Measurements from ENCODE around the gene TTLL12. TPM values are rescaled to one million over a fixed set of nuclear protein-coding genes. Genes with fewer than 3 reads are reported as not detected.

TTLL12 gene
- total RNA-seq = 14.1 TPM
- polyA plus RNA-seq = 10 to 100 TPM; 20.8 to 23.7 (median 21.8) TPM

DNA sequence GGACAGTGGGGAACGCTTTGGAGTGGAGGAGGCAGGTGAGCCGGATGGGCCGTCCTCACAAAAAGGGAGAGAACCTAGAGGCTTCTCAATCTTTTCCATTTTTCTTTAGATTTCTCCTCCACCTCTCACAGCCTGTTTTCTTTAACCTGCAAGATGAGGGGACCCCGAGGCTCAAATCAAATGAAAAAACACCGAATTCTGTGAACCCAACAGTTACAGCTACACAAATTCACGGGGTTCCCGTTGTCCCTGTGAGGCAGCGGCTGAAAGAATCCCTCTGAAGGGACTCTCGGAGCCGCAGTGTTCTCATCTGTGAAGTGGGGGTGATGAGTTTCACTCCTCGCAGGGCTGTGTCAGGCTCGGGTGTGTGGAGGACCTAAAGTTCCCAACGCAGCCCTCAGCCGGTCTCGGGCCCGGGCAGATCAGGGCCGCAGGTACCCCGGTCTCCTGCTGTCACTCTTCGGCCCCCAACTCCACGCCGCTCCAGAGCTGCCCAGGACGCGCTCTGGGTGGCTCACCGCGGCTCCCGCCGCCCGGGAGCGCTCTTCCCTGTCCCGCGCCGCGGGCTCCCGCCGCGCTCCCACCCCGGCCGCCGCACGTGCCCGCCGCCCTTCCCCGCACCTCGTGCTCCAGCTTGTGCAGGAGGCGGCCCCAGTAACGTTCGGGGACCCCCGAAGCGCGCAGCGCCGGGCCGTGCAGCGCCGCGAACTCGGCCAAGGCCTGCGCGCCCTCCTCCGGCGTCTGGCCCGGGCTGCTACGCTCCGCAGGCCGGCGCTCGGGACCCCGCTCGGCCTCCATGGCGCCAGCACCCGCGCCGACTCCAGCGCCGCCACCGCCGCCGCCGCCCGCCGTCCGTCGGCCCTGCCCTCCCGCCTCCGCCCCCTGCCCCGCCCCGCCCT lies at the start of gene TTLL12:
TTLL12 (minus strand) TSS at position 863 of the 899 bp plus-strand sequence; CDS start at position 798, 65 bp downstream.
- peaks cover 17% of the 10 kb centered on the region for H3K4me1 ChIP-seq (ENCODE audit: control insufficient read depth, insufficient read depth, low read length, poor library complexity, severe bottlenecking)
- H3K27me3 Mint-ChIP-seq = peaks cover 12% of the 10 kb centered on the region
- peaks cover 3% of the 10 kb centered on the region for H3K36me3 Mint-ChIP-seq
- H3K9me3 ChIP-seq (ENCODE audit: control insufficient read depth in 2 of 2, low read length in 2 of 2) = no peaks in the 10 kb centered on the region
- H3K4me3 ChIP-seq (ENCODE audit: low read depth, low read length) = peak within 1 kb of the TSS; percentile 79
- ATAC-seq (ENCODE audit: low read depth in 2 of 2) (peak; percentile 21 to 35), DNase-seq (peak; percentile 61 to 67 (median 62))
- H3K27ac Mint-ChIP-seq = peak within 1 kb of the TSS; percentile 96 to 99 (median 97)
- peak within 1 kb of the TSS; percentile 83 to 92 (median 89) for H3K4me3 Mint-ChIP-seq
- peak within 1 kb of the TSS; percentile 99 for H3K27ac ChIP-seq (ENCODE audit: insufficient read depth, low read length, poor library complexity, severe bottlenecking)
- peaks cover 5% of the 10 kb centered on the region for H3K27me3 ChIP-seq (ENCODE audit: control insufficient read depth, insufficient read depth, low read length)
- no peaks in the 10 kb centered on the region for H3K36me3 ChIP-seq (ENCODE audit: control insufficient read depth, insufficient read depth, low read length)
- peaks cover 0 to 2% (median 0%) of the 10 kb centered on the region in 7 donors for H3K9me3 Mint-ChIP-seq
- peaks cover 3 to 32% (median 17%) of the 10 kb centered on the region in 4 donors for H3K4me1 Mint-ChIP-seq

DNA sequence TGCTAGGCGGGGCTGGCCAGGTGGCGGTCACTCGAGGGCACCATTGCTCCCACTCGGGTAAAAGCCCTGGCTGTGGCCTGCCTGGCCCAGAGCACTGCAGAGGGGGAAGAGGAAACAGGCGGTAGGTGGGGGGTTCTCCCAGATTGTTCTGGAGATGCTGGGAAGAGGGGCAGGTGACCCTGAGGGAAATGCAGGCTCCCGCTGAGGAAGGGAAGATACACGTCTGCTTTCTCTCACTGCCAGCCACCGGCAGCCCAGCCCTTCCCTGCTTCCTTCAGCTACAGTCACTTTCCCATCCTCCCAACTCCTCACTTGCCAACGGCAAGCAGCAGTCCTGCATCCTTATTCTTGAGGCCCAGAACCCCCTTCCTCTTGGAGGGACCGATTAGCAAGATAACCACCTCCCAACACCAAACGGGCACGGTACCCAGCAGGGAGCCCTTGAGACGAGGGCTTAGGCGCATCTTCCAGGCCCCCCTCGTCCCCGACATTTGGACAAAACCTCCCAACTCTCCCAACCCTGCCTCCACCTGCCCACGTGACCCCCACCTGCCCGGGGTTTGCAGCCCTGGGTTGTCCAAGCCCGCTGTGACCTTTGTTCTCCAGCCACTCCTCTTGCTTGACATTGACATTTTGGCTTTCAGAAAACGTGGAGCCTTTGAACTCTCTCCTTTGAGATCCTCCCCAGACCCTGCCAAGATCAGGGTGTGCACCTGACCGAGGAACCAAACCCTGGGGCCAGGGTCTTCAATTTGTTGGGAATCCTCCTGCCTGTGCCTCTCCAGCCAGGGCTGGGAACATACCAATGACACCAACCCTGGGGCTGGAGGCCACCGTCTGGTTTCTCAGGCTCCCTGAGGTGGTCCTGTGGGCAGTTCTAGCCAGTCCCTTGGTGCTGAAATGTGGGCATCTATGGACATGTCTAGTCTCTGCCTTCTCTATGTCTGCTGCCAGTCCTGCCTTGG lies 48.8 kb upstream of the TTLL12 start:
- peaks cover 10% of the 10 kb centered on the region for H3K27me3 Mint-ChIP-seq
- H3K4me1 Mint-ChIP-seq = peaks cover 0 to 5% (median 3%) of the 10 kb centered on the region in 4 donors
- H3K9me3 Mint-ChIP-seq = no peaks in the 10 kb centered on the region
- H3K27ac Mint-ChIP-seq = no peak overlapping the region
- no peaks in the 10 kb centered on the region for H3K36me3 ChIP-seq (ENCODE audit: control insufficient read depth, insufficient read depth, low read length)
- no peak overlapping the region for H3K4me3 ChIP-seq (ENCODE audit: low read depth, low read length)
- no peaks in the 10 kb centered on the region for H3K27me3 ChIP-seq (ENCODE audit: control insufficient read depth, insufficient read depth, low read length)
- ATAC-seq (ENCODE audit: low read depth in 2 of 2) (no peak), DNase-seq (no peak)
- H3K9me3 ChIP-seq (ENCODE audit: control insufficient read depth in 2 of 2, low read length in 2 of 2) = no peaks in the 10 kb centered on the region
- H3K27ac ChIP-seq (ENCODE audit: insufficient read depth, low read length, poor library complexity, severe bottlenecking) = no peak overlapping the region
- no peaks in the 10 kb centered on the region for H3K36me3 Mint-ChIP-seq
- peaks cover 5% of the 10 kb centered on the region for H3K4me1 ChIP-seq (ENCODE audit: control insufficient read depth, insufficient read depth, low read length, poor library complexity, severe bottlenecking)
- no peak overlapping the region for H3K4me3 Mint-ChIP-seq

DNA sequence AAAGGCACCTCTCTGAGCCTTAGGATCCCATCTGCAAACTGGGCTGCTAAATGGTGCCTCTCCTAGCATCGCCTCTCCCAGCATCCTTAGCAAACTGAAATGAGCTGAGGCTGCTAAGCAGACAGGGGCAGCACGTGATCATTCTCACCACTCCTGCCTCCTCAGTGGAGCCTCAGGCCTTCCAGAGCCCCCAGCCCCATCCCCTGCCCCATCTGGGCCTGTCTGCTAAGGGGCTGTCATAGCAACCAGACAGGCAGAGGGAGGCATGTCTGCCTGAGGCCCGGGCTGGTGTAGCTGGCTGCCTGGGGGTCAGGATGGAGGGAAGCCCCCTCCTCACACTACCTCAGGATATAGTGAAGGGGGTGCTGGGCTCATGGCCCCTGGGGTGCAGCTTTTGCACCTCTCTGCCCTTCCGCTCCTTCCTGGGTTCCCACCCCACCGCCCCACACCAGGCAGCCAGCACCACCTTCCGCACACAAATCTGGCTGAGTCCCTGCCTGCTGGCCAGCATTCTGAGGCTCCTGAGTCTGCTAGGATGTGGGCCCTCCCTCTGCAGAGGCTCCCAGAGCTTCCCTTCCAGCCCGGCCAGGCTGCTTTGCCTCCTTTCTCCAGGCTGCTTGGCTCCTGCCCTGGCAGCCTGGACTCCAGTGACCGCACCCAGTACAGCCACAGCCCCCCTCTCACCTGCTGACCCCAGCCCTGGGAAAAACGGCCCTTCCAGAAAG lies 47.5 kb upstream of the TTLL12 start:
- Histone ChIP-seq H3K27ac (ENCODE audit: insufficient read depth, low read length, poor library complexity, severe bottlenecking) (no peak overlapping the region), H3K9me3 (ENCODE audit: control insufficient read depth in 2 of 2, low read length in 2 of 2) (no peaks in the 10 kb centered on the region), H3K36me3 (ENCODE audit: control insufficient read depth, insufficient read depth, low read length) (no peaks in the 10 kb centered on the region), H3K4me1 (ENCODE audit: control insufficient read depth, insufficient read depth, low read length, poor library complexity, severe bottlenecking) (peaks cover 5% of the 10 kb centered on the region), H3K4me3 (ENCODE audit: low read depth, low read length) (no peak overlapping the region), H3K27me3 (ENCODE audit: control insufficient read depth, insufficient read depth, low read length) (no peaks in the 10 kb centered on the region)
- Mint-ChIP-seq H3K27me3 (peaks cover 13% of the 10 kb centered on the region), H3K4me3 (no peak overlapping the region), H3K9me3 (no peaks in the 10 kb centered on the region), H3K36me3 (no peaks in the 10 kb centered on the region), H3K4me1 (peaks cover 0 to 5% (median 3%) of the 10 kb centered on the region in 4 donors), H3K27ac (no peak overlapping the region)
- ATAC-seq (ENCODE audit: low read depth in 2 of 2) (no peak), DNase-seq (no peak)

DNA sequence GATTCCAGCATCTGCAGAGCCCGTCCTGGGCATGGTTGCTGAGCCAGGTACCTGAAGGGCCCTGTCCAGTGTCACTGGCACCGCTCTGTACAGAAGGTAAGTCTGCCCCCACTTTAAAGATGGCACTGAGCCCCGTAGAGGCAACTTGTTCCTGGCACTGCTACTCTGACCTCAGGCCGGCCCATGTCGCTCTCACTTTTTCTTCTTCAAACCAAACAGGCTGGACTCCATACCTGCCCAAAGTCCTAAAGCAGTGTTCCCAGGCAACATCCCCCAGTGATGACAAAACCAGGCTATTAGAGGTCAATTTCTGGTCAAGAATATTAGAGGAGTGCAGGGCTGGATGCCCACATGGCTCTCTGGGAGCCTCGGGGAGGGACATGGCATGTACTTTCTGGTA lies 46.6 kb upstream of the TTLL12 start:
- Mint-ChIP-seq H3K9me3 (no peaks in the 10 kb centered on the region), H3K36me3 (no peaks in the 10 kb centered on the region), H3K27ac (peak overlapping the region in 1 of 3 donors; percentile 64), H3K4me3 (no peak overlapping the region), H3K4me1 (peaks cover 0 to 5% (median 2%) of the 10 kb centered on the region in 4 donors), H3K27me3 (peaks cover 13% of the 10 kb centered on the region)
- Histone ChIP-seq H3K4me3 (ENCODE audit: low read depth, low read length) (no peak overlapping the region), H3K27me3 (ENCODE audit: control insufficient read depth, insufficient read depth, low read length) (no peaks in the 10 kb centered on the region), H3K9me3 (ENCODE audit: control insufficient read depth in 2 of 2, low read length in 2 of 2) (no peaks in the 10 kb centered on the region), H3K4me1 (ENCODE audit: control insufficient read depth, insufficient read depth, low read length, poor library complexity, severe bottlenecking) (peaks cover 5% of the 10 kb centered on the region), H3K27ac (ENCODE audit: insufficient read depth, low read length, poor library complexity, severe bottlenecking) (no peak overlapping the region), H3K36me3 (ENCODE audit: control insufficient read depth, insufficient read depth, low read length) (no peaks in the 10 kb centered on the region)
- ATAC-seq (ENCODE audit: low read depth in 2 of 2) (no peak), DNase-seq (no peak)

DNA sequence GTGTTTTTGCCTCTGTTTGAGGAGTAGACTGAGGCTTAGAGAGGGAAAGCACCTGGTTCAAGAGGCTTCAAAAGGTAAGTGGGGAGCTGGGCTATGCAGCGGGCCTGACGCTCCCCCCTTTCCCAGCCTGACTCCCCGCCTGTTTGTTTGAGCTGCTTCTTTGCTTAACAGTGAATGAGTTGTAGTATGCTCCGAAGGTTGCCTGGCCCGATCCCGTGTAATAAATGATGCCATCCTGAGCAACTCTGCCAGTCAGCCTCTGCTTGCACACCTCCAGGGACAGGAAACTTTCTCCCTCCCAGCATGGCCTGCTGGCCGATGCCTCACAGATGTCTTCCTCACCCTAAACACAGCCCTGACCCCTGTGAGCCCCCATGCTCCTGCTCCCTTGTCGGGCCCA lies 45.5 kb upstream of the TTLL12 start:
- no peaks in the 10 kb centered on the region for H3K36me3 ChIP-seq (ENCODE audit: control insufficient read depth, insufficient read depth, low read length)
- H3K4me3 Mint-ChIP-seq = no peak overlapping the region
- H3K9me3 Mint-ChIP-seq = no peaks in the 10 kb centered on the region
- no peak overlapping the region for H3K27ac ChIP-seq (ENCODE audit: insufficient read depth, low read length, poor library complexity, severe bottlenecking)
- no peaks in the 10 kb centered on the region for H3K9me3 ChIP-seq (ENCODE audit: control insufficient read depth in 2 of 2, low read length in 2 of 2)
- no peak for ATAC-seq (ENCODE audit: low read depth in 2 of 2)
- no peaks in the 10 kb centered on the region for H3K36me3 Mint-ChIP-seq
- H3K4me1 Mint-ChIP-seq = peaks cover 0 to 5% (median 2%) of the 10 kb centered on the region in 4 donors
- DNase-seq = no peak
- H3K27ac Mint-ChIP-seq = no peak overlapping the region
- peaks cover 5% of the 10 kb centered on the region for H3K4me1 ChIP-seq (ENCODE audit: control insufficient read depth, insufficient read depth, low read length, poor library complexity, severe bottlenecking)
- H3K27me3 ChIP-seq (ENCODE audit: control insufficient read depth, insufficient read depth, low read length) = no peaks in the 10 kb centered on the region
- peaks cover 10% of the 10 kb centered on the region for H3K27me3 Mint-ChIP-seq
- H3K4me3 ChIP-seq (ENCODE audit: low read depth, low read length) = no peak overlapping the region

DNA sequence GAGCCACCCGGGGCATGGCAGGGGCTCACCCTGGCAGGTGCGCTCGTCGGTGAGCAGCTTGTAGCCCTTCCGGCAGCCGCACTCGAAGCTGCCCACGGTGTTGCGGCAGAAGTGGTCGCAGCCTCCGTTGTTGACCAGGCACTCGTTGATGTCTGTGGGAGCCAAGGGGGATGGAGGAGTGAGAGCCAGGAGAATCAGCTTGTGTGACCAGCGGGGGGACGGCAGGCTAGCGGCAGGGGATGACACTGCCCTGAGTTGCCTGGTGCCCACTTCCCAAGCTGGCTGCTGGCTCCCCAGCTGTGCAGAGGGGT lies 44.7 kb upstream of the TTLL12 start:
- Mint-ChIP-seq H3K36me3 (no peaks in the 10 kb centered on the region), H3K9me3 (no peaks in the 10 kb centered on the region), H3K4me1 (peaks cover 0 to 5% (median 2%) of the 10 kb centered on the region in 4 donors), H3K27me3 (peaks cover 10% of the 10 kb centered on the region), H3K4me3 (no peak overlapping the region), H3K27ac (no peak overlapping the region)
- Histone ChIP-seq H3K9me3 (ENCODE audit: control insufficient read depth in 2 of 2, low read length in 2 of 2) (no peaks in the 10 kb centered on the region), H3K27ac (ENCODE audit: insufficient read depth, low read length, poor library complexity, severe bottlenecking) (no peak overlapping the region), H3K36me3 (ENCODE audit: control insufficient read depth, insufficient read depth, low read length) (no peaks in the 10 kb centered on the region), H3K4me3 (ENCODE audit: low read depth, low read length) (no peak overlapping the region), H3K4me1 (ENCODE audit: control insufficient read depth, insufficient read depth, low read length, poor library complexity, severe bottlenecking) (peaks cover 5% of the 10 kb centered on the region), H3K27me3 (ENCODE audit: control insufficient read depth, insufficient read depth, low read length) (no peaks in the 10 kb centered on the region)
- DNase-seq (no peak), ATAC-seq (ENCODE audit: low read depth in 2 of 2) (no peak)
